Measurements from ENCODE around the gene USH2A. TPM values are rescaled to one million over a fixed set of nuclear protein-coding genes. Genes with fewer than 3 reads are reported as not detected.

USH2A gene
- total RNA-seq, 1 donor from 2014 or later, result not detected

DNA sequence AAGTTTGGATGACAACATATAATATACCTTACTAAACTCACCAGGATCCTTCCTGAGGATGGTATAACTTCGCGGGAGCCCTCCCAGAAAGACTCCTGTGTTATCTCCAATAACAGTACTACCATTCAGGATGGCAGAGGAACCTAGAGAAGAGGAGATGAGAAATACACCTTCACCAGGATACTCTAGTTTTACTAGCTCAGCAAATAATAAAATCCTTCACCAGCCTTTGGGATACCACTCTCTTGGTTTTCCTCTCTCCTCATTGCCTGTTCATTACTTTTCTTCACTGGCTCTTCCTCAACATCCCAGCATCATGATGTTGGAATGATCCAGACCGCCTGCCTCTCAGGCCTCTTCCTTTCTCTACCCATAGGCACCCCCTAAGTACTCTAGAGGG, 336.6 kb downstream of the USH2A start:
- no peaks in the 10 kb centered on the region for H3K9me3 ChIP-seq
- no peak for TF ChIP-seq CTCF (IDR thresholded peaks at IDR 0.05)
- no peak overlapping the region for H3K4me3 ChIP-seq
- H3K27me3 ChIP-seq (ENCODE audit: low read depth), result no peaks in the 10 kb centered on the region
- no peaks in the 10 kb centered on the region for H3K36me3 ChIP-seq
- no peak for ATAC-seq
- DNase-seq, result no peak
- intact Hi-C loops (cut with DNase I), result no loop called here
- H3K4me1 ChIP-seq, result no peaks in the 10 kb centered on the region
- no peak overlapping the region for H3K27ac ChIP-seq

DNA sequence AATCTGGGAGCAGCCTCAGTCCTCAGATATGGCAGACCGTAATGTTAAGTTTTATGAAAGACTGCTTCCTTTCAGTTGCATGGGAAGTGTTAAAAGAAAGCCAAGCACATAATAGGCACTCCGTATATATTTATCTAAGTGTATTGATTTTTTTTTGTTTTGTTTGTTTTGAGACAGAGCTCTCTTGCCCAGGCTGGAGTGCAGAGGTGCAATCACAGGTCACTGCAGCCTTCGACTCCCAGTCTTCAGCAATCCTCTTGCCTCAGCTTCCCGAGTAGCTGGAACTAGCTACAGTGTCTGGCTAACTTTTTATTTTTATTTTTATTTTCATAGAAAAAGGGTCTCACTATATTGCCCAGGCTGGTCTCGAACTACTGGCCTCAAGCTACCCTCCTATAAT, 341.8 kb downstream of the USH2A start:
- Histone ChIP-seq H3K9me3 (no peaks in the 10 kb centered on the region), H3K27me3 (ENCODE audit: low read depth) (no peaks in the 10 kb centered on the region), H3K27ac (no peak overlapping the region), H3K4me1 (no peaks in the 10 kb centered on the region), H3K4me3 (no peak overlapping the region), H3K36me3 (no peaks in the 10 kb centered on the region)
- intact Hi-C loops (cut with DNase I), result no loop called here
- no peak for TF ChIP-seq CTCF (IDR thresholded peaks at IDR 0.05)
- ATAC-seq, result no peak
- no peak for DNase-seq

DNA sequence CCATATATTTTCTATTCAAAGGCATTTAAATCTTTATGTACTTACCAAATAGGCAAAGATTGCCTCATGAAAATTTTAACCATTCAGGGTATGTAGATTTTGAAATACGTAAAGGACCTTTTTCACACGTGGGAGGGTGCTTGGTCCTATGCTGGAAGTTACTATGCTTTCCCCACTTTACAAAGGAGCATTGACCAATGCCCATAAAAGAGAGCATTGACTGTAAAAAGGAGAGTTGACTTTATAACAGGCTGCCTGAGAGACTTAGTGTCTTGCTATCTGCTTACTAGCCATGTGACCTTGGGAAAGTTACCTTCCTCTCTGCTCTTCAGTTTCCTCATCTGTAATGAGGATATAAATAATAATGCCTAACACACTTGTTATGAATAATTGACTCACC, 346.5 kb downstream of the USH2A start:
- ATAC-seq (no peak), DNase-seq (no peak)
- TF ChIP-seq CTCF (IDR thresholded peaks at IDR 0.05), result no peak
- Histone ChIP-seq H3K4me3 (no peak overlapping the region), H3K36me3 (no peaks in the 10 kb centered on the region), H3K4me1 (no peaks in the 10 kb centered on the region), H3K9me3 (no peaks in the 10 kb centered on the region), H3K27me3 (ENCODE audit: low read depth) (no peaks in the 10 kb centered on the region), H3K27ac (no peak overlapping the region)
- intact Hi-C loops (cut with DNase I), result no loop called here

GRCh38 chr1:216075339-216075738, 347.9 kb downstream of the USH2A start:
- Histone ChIP-seq H3K9me3 (no peaks in the 10 kb centered on the region), H3K4me1 (no peaks in the 10 kb centered on the region), H3K27ac (no peak overlapping the region), H3K36me3 (no peaks in the 10 kb centered on the region), H3K27me3 (ENCODE audit: low read depth) (no peaks in the 10 kb centered on the region), H3K4me3 (no peak overlapping the region)
- intact Hi-C loops (cut with DNase I), result no loop called here
- no peak for ATAC-seq
- no peak for TF ChIP-seq CTCF (IDR thresholded peaks at IDR 0.05)
- no peak for DNase-seq

- TF ChIP-seq CTCF (IDR thresholded peaks at IDR 0.05), result no peak
- Histone ChIP-seq H3K27me3 (ENCODE audit: low read depth) (no peaks in the 10 kb centered on the region), H3K27ac (no peak overlapping the region), H3K9me3 (no peaks in the 10 kb centered on the region), H3K36me3 (no peaks in the 10 kb centered on the region), H3K4me3 (no peak overlapping the region), H3K4me1 (no peaks in the 10 kb centered on the region)
- intact Hi-C loops (cut with DNase I), result no loop called here
- no peak for ATAC-seq
- DNase-seq, result no peak
These were observed 349.3 kb downstream of the USH2A start for GRCh38 chr1:216073793-216074595.

Data from lower lobe of right lung (tissue), 2 donors.